Endothelial cell of umbilical vein (primary cell): Measurements from ENCODE around the gene RBM47. TPM values are rescaled to one million over a fixed set of nuclear protein-coding genes. Genes with fewer than 3 reads are reported as not detected.

ENCODE experiments used
- BruUV-seq: library from RNA; stranded (reverse); fragments of 400-500 nt; replicated peaks from 2 replicates; lab custom pipeline; 2021; lab: Mats Ljungman, UMichigan
- CTCF ChIA-PET: fragments of 300-600, 350-600 bp; sonication (Branson Sonifier 250); formaldehyde crosslinking; loops from one replicate; lab custom pipeline; 2021; ENCODE audit warnings: antibody characterized with exemption, inconsistent platforms; lab: Charles Lee
- POLR2A ChIA-PET: fragments of 300-600, 350-600 bp; sonication (Branson Sonifier 250); formaldehyde crosslinking; loops from one replicate; lab custom pipeline; 2021; ENCODE audit warnings: antibody characterized with exemption, inconsistent platforms; lab: Charles Lee
- DNase-seq: peaks from one replicate; pipeline ENCODE4 v3.0.0-alpha.2; 2011; ENCODE audit warnings: low read depth, low spot score
- FAIRE-seq: peaks from 2 replicates; lab custom pipeline; 2011; peaks lifted over from hg19 to GRCh38; lab: Jason Lieb, UNC
- H2AFZ ChIP-seq: 2 replicates; pipeline ENCODE4 v1.6.0; 2012; ENCODE audit warnings: low read depth, low read length, control low read depth, inconsistent platforms
- H3K27ac ChIP-seq: 2 replicates; pipeline ENCODE4 v1.5.1; 2011; ENCODE audit warnings: low read depth, mild to moderate bottlenecking, control low read depth, low read length, moderate library complexity; ENCODE audit not compliant: insufficient read depth
- H3K27me3 ChIP-seq, 2 experiments: 2 replicates each; pipeline versions ENCODE4 v1.6.0 to v1.6.1; 2011; ENCODE audit warnings: low read length in 2 of 2, mixed read lengths in 1 of 2; ENCODE audit not compliant: control insufficient read depth in 2 of 2, insufficient read depth in 2 of 2
- H3K36me3 ChIP-seq, 2 experiments: 2 replicates in 1 of 2; 3 replicates in 1 of 2; pipeline ENCODE4 v1.5.1; 2011; ENCODE audit warnings: low read length in 2 of 2, mild to moderate bottlenecking in 1 of 2, moderate library complexity in 1 of 2; ENCODE audit not compliant: control insufficient read depth in 2 of 2, insufficient read depth in 2 of 2; ENCODE audit errors: extremely low read depth in 1 of 2
- H3K4me1 ChIP-seq: 3 replicates; pipeline ENCODE4 v1.5.1; 2011; ENCODE audit warnings: mild to moderate bottlenecking, low read length; ENCODE audit not compliant: control insufficient read depth, insufficient read depth; ENCODE audit errors: extremely low read depth
- H3K4me2 ChIP-seq: 2 replicates; pipeline ENCODE4 v1.6.1; 2011; ENCODE audit warnings: low read length, control low read depth, mixed read lengths; ENCODE audit not compliant: insufficient read depth
- H3K4me3 ChIP-seq, 3 experiments: fragments of 200-600 bp in 1 of 3; sonication (generic), shearing (Covaris generic) in 1 of 3; replicated peaks in 1 of 3; 2 replicates each; pipeline ENCODE4 v1.5.1; 2011 to 2016; ENCODE audit warnings: control low read depth in 3 of 3, low read length in 3 of 3, mild to moderate bottlenecking in 2 of 3, inconsistent platforms in 1 of 3, low read depth in 1 of 3, moderate library complexity in 1 of 3; ENCODE audit not compliant: insufficient read depth in 1 of 3
- H3K79me2 ChIP-seq: 2 replicates; pipeline ENCODE4 v1.6.0; 2012; ENCODE audit warnings: low read length, inconsistent platforms; ENCODE audit not compliant: control insufficient read depth, insufficient read depth
- H3K9ac ChIP-seq: replicated peaks from 2 replicates; pipeline ENCODE3; 2011; ENCODE audit warnings: low read length, control low read depth; ENCODE audit not compliant: insufficient read depth; ENCODE audit errors: extremely low read depth
- H3K9me1 ChIP-seq: replicated peaks from 3 replicates; pipeline ENCODE4 v1.6.0; 2011; ENCODE audit warnings: mild to moderate bottlenecking, low read length; ENCODE audit not compliant: control insufficient read depth, insufficient read depth; ENCODE audit errors: extremely low read depth
- H3K9me3 ChIP-seq: replicated peaks from 2 replicates; pipeline ENCODE4 v1.5.1; 2012; ENCODE audit warnings: low read length, inconsistent platforms; ENCODE audit not compliant: control insufficient read depth, insufficient read depth
- H4K20me1 ChIP-seq: replicated peaks from 2 replicates; pipeline ENCODE3; 2011; ENCODE audit warnings: mild to moderate bottlenecking, low read length; ENCODE audit not compliant: control insufficient read depth, insufficient read depth; ENCODE audit errors: extremely low read depth
- EZH2 ChIP-seq: IDR thresholded peaks from 2 replicates; pipeline ENCODE4 v1.6.1; 2012; ENCODE audit warnings: borderline replicate concordance, low read depth, mild to moderate bottlenecking, moderate library complexity, low read length, inconsistent platforms; ENCODE audit not compliant: severe bottlenecking
- FOS ChIP-seq: IDR thresholded peaks from 2 replicates; pipeline ENCODE4 v1.6.1; 2011; ENCODE audit warnings: mild to moderate bottlenecking, low read length, moderate library complexity, borderline replicate concordance; ENCODE audit not compliant: insufficient read depth
- GATA2 ChIP-seq: IDR thresholded peaks from 2 replicates; pipeline ENCODE4 v1.7.0; 2011; ENCODE audit warnings: low read depth, mild to moderate bottlenecking, moderate library complexity, mixed read lengths, low read length; ENCODE audit not compliant: insufficient read length, insufficient read depth
- JUN ChIP-seq: IDR thresholded peaks from 2 replicates; pipeline ENCODE4 v1.6.1; 2011; ENCODE audit warnings: borderline replicate concordance, low read depth; ENCODE audit not compliant: insufficient read length, insufficient read depth
- MYC ChIP-seq: IDR thresholded peaks from one replicate; pipeline ENCODE4 v1.6.1; 2011; ENCODE audit warnings: mild to moderate bottlenecking, low read depth, low read length
- POLR2A ChIP-seq: IDR thresholded peaks from 2 replicates; pipeline ENCODE4 v1.6.1; 2012; ENCODE audit warnings: low read depth, mild to moderate bottlenecking, control low read depth, low read length
- POLR2AphosphoS5 ChIP-seq: IDR thresholded peaks from 2 replicates; pipeline ENCODE4 v1.6.1; 2012; ENCODE audit warnings: low read depth, mild to moderate bottlenecking, control low read depth, low read length, moderate library complexity; ENCODE audit not compliant: insufficient read depth
- dilution Hi-C: fragments of 300-500 bp; cut with MboI; formaldehyde crosslinking; loops from one replicate; pipeline ENCODE4 v1.15.0; 2019; ENCODE audit warnings: low sequenced_read_pairs; ENCODE audit not compliant: extremely low pct_ligation_motif_present
- intact Hi-C: fragments of 100-400 bp; cut with micrococcal nuclease; formaldehyde crosslinking; loops from one replicate; pipeline ENCODE4 v1.10.0; 2022
- polyA plus RNA-seq, 4 experiments: library from polyadenylated mRNA; depleted of rRNA in 3 of 4; stranded (reverse) in 3 of 4; unstranded in 1 of 4; fragments of >200 nt; gene quantifications; 2 replicates each; pipeline versions ENCODE4 v1.2.1 to v1.2.3, GENCODE V29; 2011 to 2012; ENCODE audit warnings: missing spikeins in 1 of 4
- total RNA-seq: library from RNA; stranded (reverse); gene quantifications from 2 replicates; pipeline ENCODE4 v1.2.3, GENCODE V29; 2021
- TF ChIP-seq, protein P1 (sequence below): IDR thresholded peaks from 2 replicates; pipeline ENCODE4 v1.6.1; 2011; ENCODE audit not compliant: insufficient read depth, insufficient read length
- TF ChIP-seq, protein P2 (sequence below), 2 donors: IDR thresholded peaks; 1 replicate in 1 of 2; 2 replicates in 1 of 2; pipeline ENCODE4 v1.5.1; 2011; ENCODE audit warnings: low read length in 2 of 2, mild to moderate bottlenecking in 2 of 2, moderate library complexity in 2 of 2, control low read depth in 1 of 2, inconsistent platforms in 1 of 2, low read depth in 1 of 2; ENCODE audit not compliant: insufficient read depth in 1 of 2; ENCODE audit errors: extremely low read depth in 1 of 2

RBM47 gene
- total and polyA plus RNA-seq, 2 donors (not counting 3 experiments of a cell fraction or from before 2014, with no cell fraction given): not detected

DNA sequence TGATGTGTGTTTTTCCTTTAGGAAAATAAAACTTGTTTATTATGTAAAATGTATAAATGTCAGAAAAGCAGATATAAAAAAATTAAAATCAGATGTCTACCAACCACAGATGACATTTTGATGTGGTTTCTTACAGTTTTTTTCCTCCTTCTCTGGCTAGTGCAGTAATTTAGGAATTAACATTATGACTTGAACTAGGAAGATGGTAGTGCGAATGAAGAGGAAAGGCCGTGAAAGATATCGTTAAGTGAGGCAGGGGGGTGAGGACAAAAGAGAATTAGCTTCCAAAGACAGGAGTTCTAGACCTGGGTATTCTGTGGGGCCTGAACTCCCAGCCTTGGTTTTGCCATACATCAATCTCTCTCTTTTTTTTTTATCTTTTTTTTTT, 98.0 kb downstream of the RBM47 start:
- CTCF ChIA-PET: interaction anchor here (1.2 kb wide), 1 partner anchor 10 kb away, joined by 3 read pairs; no protein-coding TSS in a partner anchor
- no peaks in the 10 kb centered on the region for H3K9me3 ChIP-seq

DNA sequence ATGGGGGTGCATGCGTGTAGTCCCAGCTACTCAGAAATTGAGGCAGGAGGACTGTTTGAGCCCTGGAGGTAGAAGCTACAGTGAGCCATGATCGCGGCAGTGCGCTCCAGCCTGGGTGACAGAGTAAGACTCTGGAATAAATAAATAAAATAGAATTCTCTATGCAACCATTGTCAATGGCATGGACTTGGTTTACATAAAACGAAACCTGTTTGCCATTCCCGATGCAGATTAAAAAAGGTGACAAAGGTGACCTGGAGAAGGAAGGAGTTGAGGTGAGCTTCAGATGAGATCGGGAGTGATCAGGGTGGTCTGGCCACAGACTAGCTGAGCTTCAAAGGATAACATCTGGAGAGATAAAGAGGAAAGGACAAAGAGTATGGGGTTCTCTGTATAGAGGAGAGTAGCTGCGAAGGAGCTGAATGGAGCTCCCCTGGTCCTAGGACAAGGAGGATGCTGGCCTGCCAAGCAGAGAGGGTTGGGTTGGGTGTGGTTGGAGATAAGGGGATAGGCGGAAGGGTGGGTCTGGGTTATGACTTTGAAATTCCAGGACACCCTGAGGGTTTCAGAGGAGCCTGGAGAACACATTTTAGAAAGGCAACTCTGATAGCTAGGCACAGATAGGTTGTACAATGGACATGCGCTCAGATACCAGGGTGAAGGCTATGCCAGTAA, 98.6 kb downstream of the RBM47 start:
- no peaks in the 10 kb centered on the region for H3K9me1 ChIP-seq
- dilution Hi-C loops: no loop called here
- H3K79me2 ChIP-seq: no peaks in the 10 kb centered on the region
- H3K9ac ChIP-seq: no peak overlapping the region
- no peaks in the 10 kb centered on the region for H3K36me3 ChIP-seq
- CTCF ChIA-PET: interaction anchor here (1.2 kb wide), 1 partner anchor 10 kb away, joined by 3 read pairs; no protein-coding TSS in a partner anchor
- H3K4me2 ChIP-seq: no peak overlapping the region
- intact Hi-C loops: no loop called here
- FAIRE-seq (no peak), DNase-seq (no peak)
- H3K9me3 ChIP-seq: no peaks in the 10 kb centered on the region
- no peak overlapping the region for H3K27ac ChIP-seq
- no peaks in the 10 kb centered on the region for H3K27me3 ChIP-seq
- TF ChIP-seq POLR2A: no peak
- no peak for TF ChIP-seq POLR2AphosphoS5
- TF ChIP-seq, protein P1, sequence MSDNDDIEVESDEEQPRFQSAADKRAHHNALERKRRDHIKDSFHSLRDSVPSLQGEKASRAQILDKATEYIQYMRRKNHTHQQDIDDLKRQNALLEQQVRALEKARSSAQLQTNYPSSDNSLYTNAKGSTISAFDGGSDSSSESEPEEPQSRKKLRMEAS: no peak
- no peak for TF ChIP-seq JUN
- TF ChIP-seq MYC: no peak
- TF ChIP-seq EZH2: no peak
- no peak for TF ChIP-seq FOS
- TF ChIP-seq, protein P2, sequence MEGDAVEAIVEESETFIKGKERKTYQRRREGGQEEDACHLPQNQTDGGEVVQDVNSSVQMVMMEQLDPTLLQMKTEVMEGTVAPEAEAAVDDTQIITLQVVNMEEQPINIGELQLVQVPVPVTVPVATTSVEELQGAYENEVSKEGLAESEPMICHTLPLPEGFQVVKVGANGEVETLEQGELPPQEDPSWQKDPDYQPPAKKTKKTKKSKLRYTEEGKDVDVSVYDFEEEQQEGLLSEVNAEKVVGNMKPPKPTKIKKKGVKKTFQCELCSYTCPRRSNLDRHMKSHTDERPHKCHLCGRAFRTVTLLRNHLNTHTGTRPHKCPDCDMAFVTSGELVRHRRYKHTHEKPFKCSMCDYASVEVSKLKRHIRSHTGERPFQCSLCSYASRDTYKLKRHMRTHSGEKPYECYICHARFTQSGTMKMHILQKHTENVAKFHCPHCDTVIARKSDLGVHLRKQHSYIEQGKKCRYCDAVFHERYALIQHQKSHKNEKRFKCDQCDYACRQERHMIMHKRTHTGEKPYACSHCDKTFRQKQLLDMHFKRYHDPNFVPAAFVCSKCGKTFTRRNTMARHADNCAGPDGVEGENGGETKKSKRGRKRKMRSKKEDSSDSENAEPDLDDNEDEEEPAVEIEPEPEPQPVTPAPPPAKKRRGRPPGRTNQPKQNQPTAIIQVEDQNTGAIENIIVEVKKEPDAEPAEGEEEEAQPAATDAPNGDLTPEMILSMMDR (IDR thresholded peaks at IDR 0.05; ENCODE audit: extremely low read depth in 1 of 2, insufficient read depth in 1 of 2, low read depth in 1 of 2, low read length in 2 of 2): no peak
- TF ChIP-seq GATA2: no peak
- no peak overlapping the region for H2AFZ ChIP-seq
- BruUV-seq: no TSS peak
- POLR2A ChIA-PET: no interaction called here
- no peak overlapping the region for H3K4me3 ChIP-seq
- no peaks in the 10 kb centered on the region for H3K4me1 ChIP-seq
- H4K20me1 ChIP-seq: no peaks in the 10 kb centered on the region

More for the DNA sequence above, 98.0 kb downstream of the RBM47 start:
- dilution Hi-C loops: no loop called here
- POLR2A ChIA-PET: no interaction called here
- Histone ChIP-seq H3K9me1 (no peaks in the 10 kb centered on the region), H3K79me2 (no peaks in the 10 kb centered on the region), H3K9ac (no peak overlapping the region), H3K4me2 (no peak overlapping the region), H3K4me1 (no peaks in the 10 kb centered on the region), H3K4me3 (no peak overlapping the region), H3K27ac (no peak overlapping the region), H3K36me3 (no peaks in the 10 kb centered on the region), H3K27me3 (no peaks in the 10 kb centered on the region), H4K20me1 (no peaks in the 10 kb centered on the region), H2AFZ (no peak overlapping the region)
- TF ChIP-seq GATA2: no peak
- TF ChIP-seq EZH2: no peak
- TF ChIP-seq, protein P2 (IDR thresholded peaks at IDR 0.05; ENCODE audit: extremely low read depth in 1 of 2, insufficient read depth in 1 of 2, low read depth in 1 of 2, low read length in 2 of 2): no peak
- TF ChIP-seq JUN: no peak
- FAIRE-seq (no peak), DNase-seq (no peak)
- BruUV-seq: no TSS peak
- intact Hi-C loops: no loop called here
